Astrocyte (in vitro differentiated cells and primary cell): ENCODE data around the gene FHAD1. TPM values are rescaled to one million over a fixed set of nuclear protein-coding genes. Genes with fewer than 3 reads are reported as not detected.
A peak's percentile ranks its signal among the peaks of the same experiment; 100 is the strongest.

Experiments
- DNase-seq: peaks from one replicate; pipeline ENCODE4 v3.0.0-alpha.2; 2010; ENCODE audit warnings: low read depth
- FAIRE-seq: peaks from 2 replicates; lab custom pipeline; 2011; peaks lifted over from hg19 to GRCh38; lab: Jason Lieb, UNC
- H2AFZ ChIP-seq: 2 replicates; pipeline ENCODE4 v1.6.0; 2012; ENCODE audit warnings: low read depth, low read length, inconsistent platforms
- H3K27ac ChIP-seq: 2 replicates; pipeline ENCODE4 v1.5.1; 2011; ENCODE audit warnings: low read depth, low read length, inconsistent platforms
- H3K27me3 ChIP-seq: 2 replicates; pipeline ENCODE4 v1.6.0; 2011; ENCODE audit warnings: low read length, inconsistent platforms; ENCODE audit not compliant: insufficient read depth
- H3K36me3 ChIP-seq: 2 replicates; pipeline ENCODE4 v1.5.1; 2011; ENCODE audit warnings: low read length, inconsistent platforms; ENCODE audit not compliant: insufficient read depth
- H3K4me1 ChIP-seq: 2 replicates; pipeline ENCODE4 v1.5.1; 2011; ENCODE audit warnings: low read length, inconsistent platforms; ENCODE audit not compliant: insufficient read depth
- H3K4me2 ChIP-seq: 2 replicates; pipeline ENCODE4 v1.6.0; 2012; ENCODE audit warnings: low read length, inconsistent platforms
- H3K4me3 ChIP-seq: 2 replicates; pipeline ENCODE4 v1.5.1; 2011; ENCODE audit warnings: low read depth, mild to moderate bottlenecking, low read length, inconsistent platforms; ENCODE audit not compliant: insufficient read depth
- H3K79me2 ChIP-seq: 2 replicates; pipeline ENCODE4 v1.6.0; 2012; ENCODE audit warnings: mild to moderate bottlenecking, low read length, inconsistent platforms; ENCODE audit not compliant: insufficient read depth
- H3K9ac ChIP-seq: 2 replicates; pipeline ENCODE4 v1.6.0; 2012; ENCODE audit warnings: mild to moderate bottlenecking, low read length, inconsistent platforms
- H3K9me3 ChIP-seq: 2 replicates; pipeline ENCODE4 v1.5.1; 2012; ENCODE audit warnings: low read depth, mild to moderate bottlenecking, low read length, inconsistent platforms; ENCODE audit not compliant: insufficient read depth
- H4K20me1 ChIP-seq: 2 replicates; pipeline ENCODE4 v1.6.0; 2012; ENCODE audit warnings: low read length, inconsistent platforms; ENCODE audit not compliant: insufficient read depth
- H3K27ac Mint-ChIP-seq: one replicate; pipeline ENCODE4 v1.8.0; 2021; ENCODE audit warnings: mild to moderate bottlenecking, mixed read lengths; ENCODE audit not compliant: unreplicated experiment
- H3K27me3 Mint-ChIP-seq: one replicate; pipeline ENCODE4 v1.8.0; 2021; ENCODE audit warnings: low read depth, mixed read lengths; ENCODE audit not compliant: unreplicated experiment
- H3K36me3 Mint-ChIP-seq: one replicate; pipeline ENCODE4 v1.8.0; 2021; ENCODE audit warnings: low read depth, mixed read lengths; ENCODE audit not compliant: unreplicated experiment
- H3K4me1 Mint-ChIP-seq: one replicate; pipeline ENCODE4 v1.8.0; 2021; ENCODE audit warnings: low read depth, mixed read lengths; ENCODE audit not compliant: unreplicated experiment
- H3K4me3 Mint-ChIP-seq: one replicate; pipeline ENCODE4 v1.8.0; 2021; ENCODE audit warnings: mild to moderate bottlenecking, moderate library complexity, mixed read lengths; ENCODE audit not compliant: unreplicated experiment
- H3K9me3 Mint-ChIP-seq: one replicate; pipeline ENCODE4 v1.8.0; 2021; ENCODE audit warnings: mild to moderate bottlenecking, mixed read lengths; ENCODE audit not compliant: unreplicated experiment
- CTCF ChIP-seq: IDR thresholded peaks from 2 replicates; pipeline ENCODE4 v1.5.1; 2011; ENCODE audit warnings: low read depth, mild to moderate bottlenecking, inconsistent platforms, low read length, moderate library complexity; ENCODE audit not compliant: insufficient read depth
- EZH2 ChIP-seq: IDR thresholded peaks from 2 replicates; pipeline ENCODE4 v1.6.1; 2012; ENCODE audit warnings: mild to moderate bottlenecking, low read length, inconsistent platforms; ENCODE audit not compliant: insufficient read depth
- total RNA-seq: library from RNA; stranded (reverse); gene quantifications from 2 replicates; pipeline ENCODE4 v1.2.1, GENCODE V29; 2021

FHAD1 gene
- total RNA-seq, 1 donor from 2014 or later, result 0.25 TPM

GRCh38 chr1:15381805-15382204 lies 134.8 kb downstream of the FHAD1 start:
- H3K27ac Mint-ChIP-seq, result no peak overlapping the region
- TF ChIP-seq CTCF, result no peak
- TF ChIP-seq EZH2, result no peak
- Histone ChIP-seq H3K27ac (no peak overlapping the region), H3K27me3 (peaks cover 14% of the 10 kb centered on the region), H3K4me2 (no peak overlapping the region), H2AFZ (no peak overlapping the region), H3K9me3 (no peaks in the 10 kb centered on the region), H3K4me1 (peaks cover 11% of the 10 kb centered on the region), H3K9ac (no peak overlapping the region), H3K79me2 (no peaks in the 10 kb centered on the region), H4K20me1 (no peaks in the 10 kb centered on the region), H3K4me3 (no peak overlapping the region), H3K36me3 (no peaks in the 10 kb centered on the region)
- no peak overlapping the region for H3K4me3 Mint-ChIP-seq
- H3K27me3 Mint-ChIP-seq, result peaks cover 81% of the 10 kb centered on the region
- peaks cover 1% of the 10 kb centered on the region for H3K9me3 Mint-ChIP-seq
- DNase-seq, result no peak
- no peak for FAIRE-seq
- no peaks in the 10 kb centered on the region for H3K36me3 Mint-ChIP-seq
- peaks cover 1% of the 10 kb centered on the region for H3K4me1 Mint-ChIP-seq

- Histone ChIP-seq H3K4me2 (no peak overlapping the region), H4K20me1 (no peaks in the 10 kb centered on the region), H2AFZ (no peak overlapping the region), H3K4me3 (no peak overlapping the region), H3K9me3 (no peaks in the 10 kb centered on the region), H3K79me2 (no peaks in the 10 kb centered on the region), H3K27me3 (peaks cover 14% of the 10 kb centered on the region), H3K4me1 (peaks cover 11% of the 10 kb centered on the region), H3K36me3 (no peaks in the 10 kb centered on the region), H3K27ac (no peak overlapping the region), H3K9ac (no peak overlapping the region)
- H3K27me3 Mint-ChIP-seq, result peaks cover 80% of the 10 kb centered on the region
- no peak for FAIRE-seq
- TF ChIP-seq EZH2, result no peak
- no peaks in the 10 kb centered on the region for H3K36me3 Mint-ChIP-seq
- H3K9me3 Mint-ChIP-seq, result peaks cover 1% of the 10 kb centered on the region
- peaks cover 1% of the 10 kb centered on the region for H3K4me1 Mint-ChIP-seq
- DNase-seq, result no peak
- no peak overlapping the region for H3K4me3 Mint-ChIP-seq
- no peak overlapping the region for H3K27ac Mint-ChIP-seq
Observed at GRCh38 chr1:15382601-15383518, 135.8 kb downstream of the FHAD1 start.

- FAIRE-seq, result no peak
- H3K9me3 ChIP-seq, result no peaks in the 10 kb centered on the region
- H3K27me3 ChIP-seq, result peaks cover 14% of the 10 kb centered on the region
- no peaks in the 10 kb centered on the region for H3K79me2 ChIP-seq
- Mint-ChIP-seq H3K27ac (no peak overlapping the region), H3K9me3 (peaks cover 1% of the 10 kb centered on the region), H3K27me3 (peaks cover 84% of the 10 kb centered on the region), H3K4me3 (no peak overlapping the region), H3K36me3 (no peaks in the 10 kb centered on the region), H3K4me1 (peaks cover 1% of the 10 kb centered on the region)
- TF ChIP-seq CTCF, result no peak
- no peak for TF ChIP-seq EZH2
- H3K4me1 ChIP-seq, result peaks cover 11% of the 10 kb centered on the region
- no peaks in the 10 kb centered on the region for H3K36me3 ChIP-seq
- peak overlapping the region; percentile 83 for H3K4me2 ChIP-seq
- no peak overlapping the region for H2AFZ ChIP-seq
- peak overlapping the region; percentile 39 for H3K9ac ChIP-seq
- DNase-seq, result no peak
- H3K4me3 ChIP-seq, result no peak overlapping the region
- no peaks in the 10 kb centered on the region for H4K20me1 ChIP-seq
- no peak overlapping the region for H3K27ac ChIP-seq
Observed at GRCh38 chr1:15383810-15384209, 136.8 kb downstream of the FHAD1 start.
